ENCODE data around the gene GALNT2.

The GALNT2 gene

GRCh38 chr1:230284891-230285290, 217.9 kb downstream of the GALNT2 start:
- H3K4me3 ChIP-seq (ENCODE audit: low read depth in 1 of 5, low read length in 5 of 5) = no peak overlapping the region
- H3K36me3 ChIP-seq (ENCODE audit: control insufficient read depth in 5 of 5, insufficient read depth in 5 of 5, low read length in 5 of 5) = peaks cover 0 to 16% (median 12%) of the 10 kb centered on the region in 5 donors
- H3K27ac ChIP-seq (ENCODE audit: low read depth, low read length) = no peak overlapping the region
- H3K9ac ChIP-seq (ENCODE audit: low read length in 5 of 5) = no peak overlapping the region
- H3K4me1 ChIP-seq (ENCODE audit: control insufficient read depth in 5 of 5, insufficient read depth in 5 of 5, low read length in 5 of 5) = peaks cover 0 to 14% (median 0%) of the 10 kb centered on the region in 5 donors
- peaks cover 2 to 22% (median 9%) of the 10 kb centered on the region in 5 donors for H3K27me3 ChIP-seq (ENCODE audit: control insufficient read depth in 5 of 5, insufficient read depth in 4 of 5, low read length in 5 of 5)
- no peaks in the 10 kb centered on the region for H3K9me3 ChIP-seq (ENCODE audit: control insufficient read depth in 5 of 5, low read length in 5 of 5)

- peaks cover 2 to 22% (median 9%) of the 10 kb centered on the region in 5 donors for H3K27me3 ChIP-seq (ENCODE audit: control insufficient read depth in 5 of 5, insufficient read depth in 4 of 5, low read length in 5 of 5)
- H3K9ac ChIP-seq (ENCODE audit: low read length in 5 of 5) = no peak overlapping the region
- peaks cover 0 to 14% (median 0%) of the 10 kb centered on the region in 5 donors for H3K4me1 ChIP-seq (ENCODE audit: control insufficient read depth in 5 of 5, insufficient read depth in 5 of 5, low read length in 5 of 5)
- H3K4me3 ChIP-seq (ENCODE audit: low read depth in 1 of 5, low read length in 5 of 5) = no peak overlapping the region
- H3K36me3 ChIP-seq (ENCODE audit: control insufficient read depth in 5 of 5, insufficient read depth in 5 of 5, low read length in 5 of 5) = peaks cover 0 to 11% (median 8%) of the 10 kb centered on the region in 5 donors
- no peaks in the 10 kb centered on the region for H3K9me3 ChIP-seq (ENCODE audit: control insufficient read depth in 5 of 5, low read length in 5 of 5)
- H3K27ac ChIP-seq (ENCODE audit: low read depth, low read length) = no peak overlapping the region
Observed at GRCh38 chr1:230285351-230285750, 218.3 kb downstream of the GALNT2 start.

GRCh38 chr1:230286166-230286889, 219.3 kb downstream of the GALNT2 start:
- Histone ChIP-seq H3K27me3 (ENCODE audit: control insufficient read depth in 5 of 5, insufficient read depth in 4 of 5, low read length in 5 of 5) (peaks cover 2 to 22% (median 9%) of the 10 kb centered on the region in 5 donors), H3K27ac (ENCODE audit: low read depth, low read length) (no peak overlapping the region), H3K9me3 (ENCODE audit: control insufficient read depth in 5 of 5, low read length in 5 of 5) (no peaks in the 10 kb centered on the region), H3K9ac (ENCODE audit: low read length in 5 of 5) (no peak overlapping the region), H3K4me3 (ENCODE audit: low read depth in 1 of 5, low read length in 5 of 5) (no peak overlapping the region), H3K4me1 (ENCODE audit: control insufficient read depth in 5 of 5, insufficient read depth in 5 of 5, low read length in 5 of 5) (peaks cover 0 to 9% (median 0%) of the 10 kb centered on the region in 5 donors), H3K36me3 (ENCODE audit: control insufficient read depth in 5 of 5, insufficient read depth in 5 of 5, low read length in 5 of 5) (peaks cover 0 to 1% (median 0%) of the 10 kb centered on the region in 5 donors)

GRCh38 chr1:230286890-230287269, 219.8 kb downstream of the GALNT2 start:
- Histone ChIP-seq H3K27me3 (ENCODE audit: control insufficient read depth in 5 of 5, insufficient read depth in 4 of 5, low read length in 5 of 5) (peaks cover 2 to 23% (median 9%) of the 10 kb centered on the region in 5 donors), H3K36me3 (ENCODE audit: control insufficient read depth in 5 of 5, insufficient read depth in 5 of 5, low read length in 5 of 5) (no peaks in the 10 kb centered on the region), H3K27ac (ENCODE audit: low read depth, low read length) (no peak overlapping the region), H3K4me3 (ENCODE audit: low read depth in 1 of 5, low read length in 5 of 5) (no peak overlapping the region), H3K9ac (ENCODE audit: low read length in 5 of 5) (no peak overlapping the region), H3K4me1 (ENCODE audit: control insufficient read depth in 5 of 5, insufficient read depth in 5 of 5, low read length in 5 of 5) (peaks cover 0 to 6% (median 0%) of the 10 kb centered on the region in 5 donors), H3K9me3 (ENCODE audit: control insufficient read depth in 5 of 5, low read length in 5 of 5) (no peaks in the 10 kb centered on the region)

GRCh38 chr1:230287674-230288315, 220.8 kb downstream of the GALNT2 start:
- H3K27me3 ChIP-seq (ENCODE audit: control insufficient read depth in 5 of 5, insufficient read depth in 4 of 5, low read length in 5 of 5) = peaks cover 2 to 32% (median 9%) of the 10 kb centered on the region in 5 donors
- H3K9ac ChIP-seq (ENCODE audit: low read length in 5 of 5) = no peak overlapping the region
- no peaks in the 10 kb centered on the region for H3K9me3 ChIP-seq (ENCODE audit: control insufficient read depth in 5 of 5, low read length in 5 of 5)
- H3K27ac ChIP-seq (ENCODE audit: low read depth, low read length) = no peak overlapping the region
- no peaks in the 10 kb centered on the region for H3K36me3 ChIP-seq (ENCODE audit: control insufficient read depth in 5 of 5, insufficient read depth in 5 of 5, low read length in 5 of 5)
- peaks cover 0 to 4% (median 0%) of the 10 kb centered on the region in 5 donors for H3K4me1 ChIP-seq (ENCODE audit: control insufficient read depth in 5 of 5, insufficient read depth in 5 of 5, low read length in 5 of 5)
- no peak overlapping the region for H3K4me3 ChIP-seq (ENCODE audit: low read depth in 1 of 5, low read length in 5 of 5)

GRCh38 chr1:230288641-230289349, 221.8 kb downstream of the GALNT2 start:
- H3K9me3 ChIP-seq (ENCODE audit: control insufficient read depth in 5 of 5, low read length in 5 of 5) = no peaks in the 10 kb centered on the region
- no peak overlapping the region for H3K9ac ChIP-seq (ENCODE audit: low read length in 5 of 5)
- H3K36me3 ChIP-seq (ENCODE audit: control insufficient read depth in 5 of 5, insufficient read depth in 5 of 5, low read length in 5 of 5) = no peaks in the 10 kb centered on the region
- peaks cover 2 to 38% (median 17%) of the 10 kb centered on the region in 5 donors for H3K27me3 ChIP-seq (ENCODE audit: control insufficient read depth in 5 of 5, insufficient read depth in 4 of 5, low read length in 5 of 5)
- peaks cover 0 to 4% (median 0%) of the 10 kb centered on the region in 5 donors for H3K4me1 ChIP-seq (ENCODE audit: control insufficient read depth in 5 of 5, insufficient read depth in 5 of 5, low read length in 5 of 5)
- no peak overlapping the region for H3K27ac ChIP-seq (ENCODE audit: low read depth, low read length)
- H3K4me3 ChIP-seq (ENCODE audit: low read depth in 1 of 5, low read length in 5 of 5) = no peak overlapping the region

GRCh38 chr1:230289350-230289644, 222.3 kb downstream of the GALNT2 start:
- Histone ChIP-seq H3K9me3 (ENCODE audit: control insufficient read depth in 5 of 5, low read length in 5 of 5) (no peaks in the 10 kb centered on the region), H3K27ac (ENCODE audit: low read depth, low read length) (no peak overlapping the region), H3K27me3 (ENCODE audit: control insufficient read depth in 5 of 5, insufficient read depth in 4 of 5, low read length in 5 of 5) (peaks cover 2 to 38% (median 17%) of the 10 kb centered on the region in 5 donors), H3K4me3 (ENCODE audit: low read depth in 1 of 5, low read length in 5 of 5) (no peak overlapping the region), H3K4me1 (ENCODE audit: control insufficient read depth in 5 of 5, insufficient read depth in 5 of 5, low read length in 5 of 5) (peaks cover 0 to 4% (median 0%) of the 10 kb centered on the region in 5 donors), H3K9ac (ENCODE audit: low read length in 5 of 5) (no peak overlapping the region), H3K36me3 (ENCODE audit: control insufficient read depth in 5 of 5, insufficient read depth in 5 of 5, low read length in 5 of 5) (no peaks in the 10 kb centered on the region)

GRCh38 chr1:230291731-230292620, 224.9 kb downstream of the GALNT2 start:
- H3K36me3 ChIP-seq (ENCODE audit: control insufficient read depth in 5 of 5, insufficient read depth in 5 of 5, low read length in 5 of 5) = no peaks in the 10 kb centered on the region
- no peak overlapping the region for H3K9ac ChIP-seq (ENCODE audit: low read length in 5 of 5)
- peaks cover 2 to 35% (median 15%) of the 10 kb centered on the region in 5 donors for H3K27me3 ChIP-seq (ENCODE audit: control insufficient read depth in 5 of 5, insufficient read depth in 4 of 5, low read length in 5 of 5)
- H3K27ac ChIP-seq (ENCODE audit: low read depth, low read length) = no peak overlapping the region
- H3K9me3 ChIP-seq (ENCODE audit: control insufficient read depth in 5 of 5, low read length in 5 of 5) = no peaks in the 10 kb centered on the region
- H3K4me3 ChIP-seq (ENCODE audit: low read depth in 1 of 5, low read length in 5 of 5) = no peak overlapping the region
- peaks cover 0 to 4% (median 0%) of the 10 kb centered on the region in 5 donors for H3K4me1 ChIP-seq (ENCODE audit: control insufficient read depth in 5 of 5, insufficient read depth in 5 of 5, low read length in 5 of 5)

- Histone ChIP-seq H3K4me3 (ENCODE audit: low read depth in 1 of 5, low read length in 5 of 5) (no peak overlapping the region), H3K36me3 (ENCODE audit: control insufficient read depth in 5 of 5, insufficient read depth in 5 of 5, low read length in 5 of 5) (no peaks in the 10 kb centered on the region), H3K9me3 (ENCODE audit: control insufficient read depth in 5 of 5, low read length in 5 of 5) (no peaks in the 10 kb centered on the region), H3K9ac (ENCODE audit: low read length in 5 of 5) (no peak overlapping the region), H3K4me1 (ENCODE audit: control insufficient read depth in 5 of 5, insufficient read depth in 5 of 5, low read length in 5 of 5) (peaks cover 0 to 4% (median 0%) of the 10 kb centered on the region in 5 donors), H3K27ac (ENCODE audit: low read depth, low read length) (no peak overlapping the region), H3K27me3 (ENCODE audit: control insufficient read depth in 5 of 5, insufficient read depth in 4 of 5, low read length in 5 of 5) (peaks cover 1 to 27% (median 11%) of the 10 kb centered on the region in 5 donors)
Observed at GRCh38 chr1:230292689-230293389, 225.8 kb downstream of the GALNT2 start.

Measured in subcutaneous abdominal adipose tissue (tissue), 5 donors.